ENCODE measurements around the gene GPR37.

The GPR37 gene

GRCh38 chr7:124728610-124729009 lies 37.0 kb downstream of the GPR37 start:
- DNase-seq (ENCODE audit: low read depth): no peak

- DNase-seq (ENCODE audit: low read depth): no peak
Measured at GRCh38 chr7:124724507-124725192, 40.9 kb downstream of the GPR37 start.

- DNase-seq (ENCODE audit: low read depth): no peak
Measured at GRCh38 chr7:124724079-124724478, 41.5 kb downstream of the GPR37 start.

GRCh38 chr7:124723012-124723411 lies 42.6 kb downstream of the GPR37 start:
- DNase-seq (ENCODE audit: low read depth): no peak

- DNase-seq (ENCODE audit: low read depth): peak; percentile 42
Measured at GRCh38 chr7:124722292-124722691, 43.3 kb downstream of the GPR37 start.

- DNase-seq (ENCODE audit: low read depth): no peak
Measured at GRCh38 chr7:124720195-124720594, 45.4 kb downstream of the GPR37 start.

GRCh38 chr7:124718032-124718766 lies 47.4 kb downstream of the GPR37 start:
- no peak for DNase-seq (ENCODE audit: low read depth)

- no peak for DNase-seq (ENCODE audit: low read depth)
Measured at GRCh38 chr7:124716894-124717293, 48.7 kb downstream of the GPR37 start.

- no peak for DNase-seq (ENCODE audit: low read depth)
Measured at GRCh38 chr7:124713086-124713485, 52.5 kb downstream of the GPR37 start.

GRCh38 chr7:124712017-124712416 lies 53.6 kb downstream of the GPR37 start:
- no peak for DNase-seq (ENCODE audit: low read depth)

- DNase-seq (ENCODE audit: low read depth): peak; percentile 40
Measured at GRCh38 chr7:124702385-124702784, 63.2 kb downstream of the GPR37 start.

- DNase-seq (ENCODE audit: low read depth): peak; percentile 31
Measured at GRCh38 chr7:124701955-124702354, 63.6 kb downstream of the GPR37 start.

- DNase-seq (ENCODE audit: low read depth): no peak
Measured at GRCh38 chr7:124700655-124701054, 64.9 kb downstream of the GPR37 start.

- no peak for DNase-seq (ENCODE audit: low read depth)
Measured at GRCh38 chr7:124698964-124699363, 66.6 kb downstream of the GPR37 start.

GRCh38 chr7:124697746-124698145 lies 67.8 kb downstream of the GPR37 start:
- DNase-seq (ENCODE audit: low read depth): no peak

All from GM04504 (cell line).